GM12878 (cell line): ENCODE measurements around the gene NUDT13. TPM values are rescaled to one million over a fixed set of nuclear protein-coding genes. Genes with fewer than 3 reads are reported as not detected.

Source experiments
- ATAC-seq: fragments of 200-7000 bp; cut with Tn5 transposase; 3 replicates; pipeline ENCODE4 v1.9.1; 2020; ENCODE audit warnings: mild to moderate bottlenecking, moderate library complexity
- BruUV-seq: library from RNA; stranded (reverse); fragments of 400-500 nt; replicated peaks from 2 replicates; lab custom pipeline; 2021; lab: Mats Ljungman, UMichigan
- CTCF ChIA-PET: fragments of 300-600 bp; sonication (Branson Sonifier 250); formaldehyde crosslinking; extraction: SDS; loops from one replicate; lab custom pipeline; 2021; ENCODE audit warnings: inconsistent platforms; lab: Yijun Ruan, JAX
- POLR2A ChIA-PET: fragments of 350-600 bp; formaldehyde crosslinking; extraction: SDS; loops from one replicate; lab custom pipeline; 2021; ENCODE audit warnings: inconsistent platforms; lab: Charles Lee
- RAD21 ChIA-PET: fragments of 300-600 bp; sonication (Branson Sonifier 250); formaldehyde crosslinking; loops from one replicate; lab custom pipeline; 2023; ENCODE audit warnings: antibody characterized with exemption; ENCODE audit not compliant: unreplicated experiment; lab: Charles Lee
- SMC1A ChIA-PET: fragments of 300-600 bp; sonication (Branson Sonifier 250); formaldehyde crosslinking; loops from one replicate; lab custom pipeline; 2023; ENCODE audit not compliant: unreplicated experiment, uncharacterized antibody; lab: Charles Lee
- DNase-seq: peaks from one replicate; pipeline ENCODE4 v3.0.0-alpha.2; 2011; ENCODE audit warnings: low read depth, low spot score
- FAIRE-seq: peaks from 3 replicates; lab custom pipeline; 2011; peaks lifted over from hg19 to GRCh38; lab: Jason Lieb, UNC
- H2AFZ ChIP-seq: 2 replicates; pipeline ENCODE4 v1.6.0; 2011; ENCODE audit warnings: low read depth, low read length, control low read depth; ENCODE audit not compliant: control insufficient read depth
- H3K27ac ChIP-seq: 2 replicates; pipeline ENCODE4 v1.5.1; 2011; ENCODE audit warnings: control low read depth; ENCODE audit not compliant: control insufficient read depth, insufficient read depth
- H3K27me3 ChIP-seq, 2 experiments: replicated peaks in 1 of 2; 2 replicates each; pipeline versions ENCODE4 v1.6.0 to v1.6.1; 2011; ENCODE audit warnings: low read length in 1 of 2; ENCODE audit not compliant: control insufficient read depth in 2 of 2, insufficient read depth in 2 of 2
- H3K36me3 ChIP-seq, 2 experiments: 2 replicates each; pipeline ENCODE4 v1.5.1; 2011; ENCODE audit warnings: low read length in 1 of 2; ENCODE audit not compliant: control insufficient read depth in 2 of 2, insufficient read depth in 2 of 2
- H3K4me1 ChIP-seq: 2 replicates; pipeline ENCODE4 v1.6.1; 2011; ENCODE audit warnings: mild to moderate bottlenecking, low read length, moderate library complexity, mixed read lengths; ENCODE audit not compliant: control insufficient read depth, insufficient read depth
- H3K4me2 ChIP-seq: 2 replicates; pipeline ENCODE4 v1.6.0; 2011; ENCODE audit warnings: control low read depth; ENCODE audit not compliant: control insufficient read depth, insufficient read depth
- H3K4me3 ChIP-seq: fragments of 200-600 bp; sonication (generic); 2 replicates; pipeline ENCODE4 v1.5.1; 2016
- H3K79me2 ChIP-seq: 2 replicates; pipeline ENCODE4 v1.6.0; 2011; ENCODE audit warnings: low read length; ENCODE audit not compliant: control insufficient read depth, insufficient read depth
- H3K9ac ChIP-seq: 2 replicates; pipeline ENCODE4 v1.8.0; 2011; ENCODE audit warnings: low read length, control low read depth, mixed read lengths; ENCODE audit not compliant: control insufficient read depth, insufficient read depth
- H3K9me3 ChIP-seq: replicated peaks from 3 replicates; pipeline ENCODE4 v1.5.1; 2011; ENCODE audit warnings: mild to moderate bottlenecking, low read length; ENCODE audit not compliant: control insufficient read depth, insufficient read depth
- H4K20me1 ChIP-seq: 2 replicates; pipeline ENCODE4 v1.6.0; 2011; ENCODE audit not compliant: control insufficient read depth, insufficient read depth
- CEBPB ChIP-seq, 2 experiments: fragments of 150-350 bp in 1 of 2; IDR thresholded peaks; 2 replicates each; pipeline ENCODE4 v1.6.1; 2012 to 2014; ENCODE audit warnings: low read depth in 2 of 2, low read length in 2 of 2, borderline replicate concordance in 1 of 2, inconsistent platforms in 1 of 2
- HDAC2 ChIP-seq: fragments of 200-600 bp; sonication (generic); IDR thresholded peaks from 2 replicates; pipeline ENCODE4 v1.6.1; 2017
- JUND ChIP-seq: IDR thresholded peaks from 2 replicates; pipeline ENCODE4 v1.6.1; 2012; ENCODE audit warnings: low read depth, mild to moderate bottlenecking, low read length, improper control_type of control experiment, moderate library complexity
- MXI1 ChIP-seq: fragments of 150-350 bp; IDR thresholded peaks from 2 replicates; pipeline ENCODE4 v1.6.1; 2011; ENCODE audit warnings: low read depth, mild to moderate bottlenecking, inconsistent platforms, low read length, improper control_type of control experiment
- NFYB ChIP-seq: IDR thresholded peaks from 2 replicates; pipeline ENCODE4 v1.6.1; 2011; ENCODE audit warnings: low read depth, mild to moderate bottlenecking, low read length, improper control_type of control experiment, moderate library complexity; ENCODE audit not compliant: insufficient read depth
- NR2C1 ChIP-seq: fragments of 450-650 bp; IDR thresholded peaks from 2 replicates; pipeline ENCODE4 v1.6.1; 2017; ENCODE audit warnings: antibody characterized with exemption, mild to moderate bottlenecking, moderate library complexity
- NRF1 ChIP-seq: conservative IDR thresholded peaks from 2 replicates; pipeline ENCODE4 v1.6.1; 2011; ENCODE audit warnings: mild to moderate bottlenecking, low read depth, low read length, improper control_type of control experiment
- SMAD1 ChIP-seq: fragments of 450-650 bp; IDR thresholded peaks from 2 replicates; pipeline ENCODE4 v1.6.1; 2018; ENCODE audit warnings: mild to moderate bottlenecking, low read depth; ENCODE audit not compliant: partially characterized antibody
- SREBF2 ChIP-seq: IDR thresholded peaks from 2 replicates; pipeline ENCODE4 v1.6.1; 2012; ENCODE audit warnings: mild to moderate bottlenecking, low read length
- SRF ChIP-seq, 2 experiments: IDR thresholded peaks; 2 replicates each; pipeline ENCODE4 v1.6.1; 2011; ENCODE audit warnings: low read depth in 2 of 2, low read length in 2 of 2, mild to moderate bottlenecking in 1 of 2, moderate library complexity in 1 of 2
- STAT3 ChIP-seq: IDR thresholded peaks from 2 replicates; pipeline ENCODE4 v1.6.1; 2011; ENCODE audit warnings: low read depth, low read length, improper control_type of control experiment
- TARDBP ChIP-seq: IDR thresholded peaks from 2 replicates; pipeline ENCODE4 v1.6.1; 2016; ENCODE audit warnings: borderline replicate concordance
- TCF12 ChIP-seq: IDR thresholded peaks from 2 replicates; pipeline ENCODE4 v1.6.1; 2011; ENCODE audit warnings: low read depth, mild to moderate bottlenecking, low read length
- TCF3 ChIP-seq: IDR thresholded peaks from 2 replicates; pipeline ENCODE4 v1.6.1; 2012; ENCODE audit warnings: low read depth, mild to moderate bottlenecking, low read length, borderline replicate concordance; ENCODE audit not compliant: insufficient read depth
- USF1 ChIP-seq: IDR thresholded peaks from 2 replicates; pipeline ENCODE4 v1.6.1; 2011; ENCODE audit warnings: borderline replicate concordance, low read depth, mild to moderate bottlenecking, moderate library complexity, mixed read lengths, low read length; ENCODE audit not compliant: insufficient read depth; ENCODE audit errors: extremely low read length
- ZBED1 ChIP-seq: IDR thresholded peaks from 2 replicates; pipeline ENCODE4 v1.6.1; 2016; ENCODE audit warnings: borderline replicate concordance
- ZNF207 ChIP-seq: fragments of 450-650 bp; IDR thresholded peaks from 2 replicates; pipeline ENCODE4 v1.6.1; 2014; ENCODE audit warnings: antibody characterized with exemption, mild to moderate bottlenecking, borderline replicate concordance
- ZZZ3 ChIP-seq: IDR thresholded peaks from 2 replicates; pipeline ENCODE4 v1.6.1; 2011; ENCODE audit warnings: low read depth; ENCODE audit not compliant: control insufficient read depth, insufficient read length
- WGBS: methylation state at CpG from one replicate; pipeline ENCODE4 v1.1.6; 2016; ENCODE audit warnings: low lambda C conversion rate; ENCODE audit not compliant: insufficient replicate concordance, insufficient coverage; ENCODE audit errors: missing lambda C conversion rate; 5-methylcytosine and 5-hydroxymethylcytosine counted together
- in situ Hi-C: fragments of 300-500 bp; cut with MboI; formaldehyde crosslinking; loops from 9 replicates; pipeline ENCODE4 v1.14.3; 2018; ENCODE audit warnings: mixed read lengths
- intact Hi-C: fragments of 100-400 bp; cut with micrococcal nuclease; formaldehyde crosslinking; loops from one replicate; pipeline ENCODE4 v1.14.2; 2022; ENCODE audit not compliant: unreplicated experiment
- polyA plus RNA-seq, 11 experiments: library from polyadenylated mRNA; depleted of rRNA in 4 of 11; unstranded in 6 of 11; stranded (reverse) in 5 of 11; fragments of >200 nt; fragmentation: Nextera tagmentation in 4 of 11; fragmentation: Illumina TruSeq in 1 of 11; extraction: Ambion mirVana in 4 of 11; extraction: Trizol in 1 of 11; gene quantifications; 1 replicate in 1 of 11; 2 replicates in 10 of 11; pipeline versions ENCODE4 v1.2.1 to v1.2.3, GENCODE V29; 2011 to 2016; ENCODE audit warnings: inconsistent platforms in 2 of 11, missing spikeins in 2 of 11, low read depth in 1 of 11
- total RNA-seq, 4 experiments: library from RNA; depleted of rRNA in 3 of 4; stranded (reverse); fragments of >200 nt in 3 of 4; fragmentation: Illumina TruSeq in 1 of 4; extraction: Trizol in 1 of 4; gene quantifications; 2 replicates each; pipeline versions ENCODE4 v1.2.1 to v1.2.3, GENCODE V29; 2013 to 2021
- TF ChIP-seq, protein P1 (sequence below): IDR thresholded peaks from 2 replicates; pipeline ENCODE4 v1.6.1; 2012; ENCODE audit warnings: low read depth, low read length, improper control_type of control experiment

Gene NUDT13
- total and polyA plus RNA-seq, 10 of the 15 experiments (the other 5 are each of a cell fraction or from before 2014, with no cell fraction given), result 0.72 to 6.1 (median 1.9) TPM

- 96% methylated on average over 1 of the region's 1 CpG for WGBS
- no peak for ATAC-seq
- H3K4me3 ChIP-seq, result no peak overlapping the region
- CTCF ChIA-PET, result interaction anchor here (0.6 kb wide), 1 partner anchor 818 kb away, joined by 3 read pairs; no protein-coding TSS in a partner anchor
- no peak overlapping the region for H3K27ac ChIP-seq
- SMC1A ChIA-PET, result interaction anchor here (1.6 kb wide), 1 partner anchor 29 kb away, joined by 5 read pairs; no protein-coding TSS in a partner anchor
- in situ Hi-C loops (no loop called here), intact Hi-C loops (no loop called here)
- no peaks in the 10 kb centered on the region for H4K20me1 ChIP-seq
- RAD21 ChIA-PET, result no interaction called here
- POLR2A ChIA-PET, result interaction anchor here (0.6 kb wide), 1 partner anchor 79 kb away, joined by 3 read pairs; no protein-coding TSS in a partner anchor
- no peak for FAIRE-seq
- no peak for TF ChIP-seq CEBPB (IDR thresholded peaks at IDR 0.05; ENCODE audit: borderline replicate concordance in 1 of 2, low read depth in 2 of 2, low read length in 2 of 2)
- H3K36me3 ChIP-seq, result peaks cover 3 to 23% of the 10 kb centered on the region in 2 experiments; a peak in 3 of 4 replicates
- peaks cover under 1% of the 10 kb centered on the region; the same call in 1 of the 2 replicates for H3K4me1 ChIP-seq
- no peak overlapping the region for H2AFZ ChIP-seq
- H3K4me2 ChIP-seq, result no peak overlapping the region
- no TSS peak for BruUV-seq
- no peak for DNase-seq
- H3K9me3 ChIP-seq, result no peaks in the 10 kb centered on the region
- no peak overlapping the region for H3K9ac ChIP-seq
- H3K27me3 ChIP-seq, result no peaks in the 10 kb centered on the region
- no peaks in the 10 kb centered on the region; the same call in 1 of the 2 replicates for H3K79me2 ChIP-seq
Measured at GRCh38 chr10:73065441-73065840, 44.8 kb upstream of the NUDT13 start.

GRCh38 chr10:73073627-73074026 lies 36.6 kb upstream of the NUDT13 start:
- peaks cover 0 to 13% of the 10 kb centered on the region in 2 experiments; a peak in 2 of 4 replicates for H3K36me3 ChIP-seq
- peaks cover 5% of the 10 kb centered on the region; the same call in 1 of the 2 replicates for H3K4me1 ChIP-seq
- ChIA-PET POLR2A (no interaction called here), RAD21 (no interaction called here), CTCF (no interaction called here), SMC1A (interaction anchor here (0.5 kb wide), 1 partner anchor 23 kb away, joined by 3 read pairs; no protein-coding TSS in a partner anchor)
- DNase-seq (no peak), FAIRE-seq (no peak), ATAC-seq (no peak)
- no peak overlapping the region for H3K4me2 ChIP-seq
- no peak overlapping the region for H3K9ac ChIP-seq
- intact Hi-C loops, result no loop called here
- H3K4me3 ChIP-seq, result no peak overlapping the region
- TF ChIP-seq JUND (no peak), ZNF207 (no peak), TCF3 (no peak), TARDBP (no peak), STAT3 (no peak), MXI1 (no peak), NRF1 (no peak), ZZZ3 (no peak), ZBED1 (no peak), SMAD1 (no peak), HDAC2 (no peak), USF1 (no peak), NR2C1 (no peak), SRF (IDR thresholded peaks at IDR 0.05; ENCODE audit: low read depth in 2 of 2, low read length in 2 of 2) (no peak), TCF12 (no peak), NFYB (no peak), SREBF2 (no peak)
- TF ChIP-seq, protein P1, sequence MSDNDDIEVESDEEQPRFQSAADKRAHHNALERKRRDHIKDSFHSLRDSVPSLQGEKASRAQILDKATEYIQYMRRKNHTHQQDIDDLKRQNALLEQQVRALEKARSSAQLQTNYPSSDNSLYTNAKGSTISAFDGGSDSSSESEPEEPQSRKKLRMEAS, result no peak
- H3K9me3 ChIP-seq, result no peaks in the 10 kb centered on the region
- no peaks in the 10 kb centered on the region for H3K27me3 ChIP-seq
- no peak overlapping the region for H2AFZ ChIP-seq
- no peaks in the 10 kb centered on the region for H4K20me1 ChIP-seq
- BruUV-seq, result no TSS peak
- H3K27ac ChIP-seq, result no peak overlapping the region
- H3K79me2 ChIP-seq, result peaks cover 39% of the 10 kb centered on the region
- in situ Hi-C loops, result no loop called here
